C4-2B (cell line): ENCODE results near the gene HIP1.

Experiments used
- CTCF ChIP-seq: fragments of 450-650 bp; conservative IDR thresholded peaks from 2 replicates; pipeline ENCODE4 v1.5.1; 2017; ENCODE audit warnings: mild to moderate bottlenecking
- ZFX ChIP-seq: fragments of 450-650 bp; IDR thresholded peaks from 2 replicates; pipeline ENCODE4 v1.6.1; 2017

GRCh38 chr7:75537731-75538130 is 201.0 kb downstream of the HIP1 start:
- no peak for TF ChIP-seq CTCF
- TF ChIP-seq ZFX: no peak
